K562 (cell line): ENCODE data around the gene BPI. TPM values are rescaled to one million over a fixed set of nuclear protein-coding genes. Genes with fewer than 3 reads are reported as not detected.

Experiments
- ATAC-seq: fragments of 200-7000 bp; cut with Tn5 transposase; 3 replicates; pipeline ENCODE4 v1.9.1; 2020; ENCODE audit warnings: moderate library complexity
- BruUV-seq: library from RNA; stranded (reverse); fragments of 400-500 nt; replicated peaks from 2 replicates; lab custom pipeline; 2021; lab: Mats Ljungman, UMichigan
- CTCF ChIA-PET: fragments of 300-600 bp; formaldehyde crosslinking; extraction: SDS; loops from one replicate; lab custom pipeline; 2021; ENCODE audit warnings: low intra/inter-chr PET ratio; lab: Yijun Ruan, JAX
- POLR2A ChIA-PET: fragments of 300-600, 350-650 bp; sonication (Branson Sonifier 250); formaldehyde crosslinking; extraction: SDS; loops from one replicate; lab custom pipeline; 2021; ENCODE audit warnings: antibody characterized with exemption, inconsistent platforms; lab: Yijun Ruan, JAX
- DNase-seq, 4 experiments: peaks; one replicate each; pipeline versions ENCODE4 v3.0.0 to v3.0.0-alpha.2; 2011 to 2018; ENCODE audit warnings: low spot score in 3 of 4, mixed read lengths in 3 of 4; ENCODE audit errors: extremely low read depth in 1 of 4
- FAIRE-seq: peaks from 2 replicates; lab custom pipeline; 2011; peaks lifted over from hg19 to GRCh38; lab: Jason Lieb, UNC
- H2AFZ ChIP-seq: 2 replicates; pipeline ENCODE4 v1.6.0; 2011; ENCODE audit warnings: low read depth, low read length, control low read depth, inconsistent platforms
- H3K27ac ChIP-seq: fragments of 200-600 bp; 3 replicates; pipeline ENCODE4 v1.8.0; 2011; ENCODE audit warnings: low read depth, mild to moderate bottlenecking, control low read depth, inconsistent platforms, low read length, moderate library complexity, mixed read lengths; ENCODE audit errors: extremely low read depth
- H3K27me3 ChIP-seq, 2 experiments: fragments of 300-600 bp in 1 of 2; 2 replicates in 1 of 2; 3 replicates in 1 of 2; pipeline versions ENCODE4 v1.6.0 to v1.8.0; 2011; ENCODE audit warnings: inconsistent platforms in 2 of 2, low read length in 2 of 2, mild to moderate bottlenecking in 1 of 2, mixed read lengths in 1 of 2, moderate library complexity in 1 of 2; ENCODE audit not compliant: control insufficient read depth in 2 of 2, insufficient read depth in 2 of 2
- H3K36me3 ChIP-seq: fragments of 300-600 bp; 3 replicates; pipeline ENCODE4 v1.8.0; 2011; ENCODE audit warnings: mild to moderate bottlenecking, low read length, inconsistent platforms; ENCODE audit not compliant: control insufficient read depth, insufficient read depth
- H3K4me1 ChIP-seq, 2 experiments: fragments of 200-600 bp in 1 of 2; replicated peaks in 1 of 2; 2 replicates in 1 of 2; 3 replicates in 1 of 2; pipeline versions ENCODE4 v1.5.1 to v1.8.0; 2011; ENCODE audit warnings: inconsistent platforms in 2 of 2, low read length in 2 of 2, mild to moderate bottlenecking in 1 of 2, mixed read lengths in 1 of 2, moderate library complexity in 1 of 2; ENCODE audit not compliant: control insufficient read depth in 2 of 2, insufficient read depth in 2 of 2
- H3K4me2 ChIP-seq: 2 replicates; pipeline ENCODE4 v1.6.1; 2011; ENCODE audit warnings: low read length, control low read depth, inconsistent platforms, mixed read lengths; ENCODE audit not compliant: insufficient read depth
- H3K4me3 ChIP-seq: fragments of 200-600 bp; sonication (generic), shearing (Covaris generic); 2 replicates; pipeline ENCODE4 v1.5.1; 2016; ENCODE audit warnings: control low read depth, inconsistent platforms
- H3K79me2 ChIP-seq: fragments of 200-600 bp; 3 replicates; pipeline ENCODE4 v1.8.0; 2011; ENCODE audit warnings: low read length, inconsistent platforms; ENCODE audit not compliant: control insufficient read depth, insufficient read depth
- H3K9ac ChIP-seq, 2 experiments: 2 replicates each; pipeline versions ENCODE4 v1.6.0 to v1.6.1; 2011; ENCODE audit warnings: low read depth in 2 of 2, low read length in 2 of 2, control low read depth in 1 of 2, inconsistent platforms in 1 of 2, mild to moderate bottlenecking in 1 of 2, mixed read lengths in 1 of 2; ENCODE audit not compliant: insufficient read depth in 1 of 2
- H3K9me1 ChIP-seq: one replicate; pipeline ENCODE4 v1.6.0; 2011; ENCODE audit warnings: inconsistent platforms, mild to moderate bottlenecking, low read length, moderate library complexity; ENCODE audit not compliant: control insufficient read depth, insufficient read depth
- H3K9me3 ChIP-seq: replicated peaks from 2 replicates; pipeline ENCODE4 v1.5.1; 2011; ENCODE audit warnings: low read depth, low read length, inconsistent platforms; ENCODE audit not compliant: control insufficient read depth, insufficient read depth
- H4K20me1 ChIP-seq: replicated peaks from 2 replicates; pipeline ENCODE4 v1.6.1; 2011; ENCODE audit warnings: low read length, inconsistent platforms, mixed read lengths; ENCODE audit not compliant: control insufficient read depth, insufficient read depth
- CEBPZ ChIP-seq: fragments of 150-350 bp; IDR thresholded peaks from 2 replicates; pipeline ENCODE4 v1.6.1; 2014; ENCODE audit warnings: low read depth, mild to moderate bottlenecking, low read length, borderline replicate concordance
- CREB3L1 ChIP-seq: fragments of 450-650 bp; IDR thresholded peaks from 2 replicates; pipeline ENCODE4 v1.6.1; 2014; ENCODE audit warnings: low read depth, mild to moderate bottlenecking, moderate library complexity, borderline replicate concordance
- KAT2B ChIP-seq: IDR thresholded peaks from one replicate; pipeline ENCODE4 v1.6.1; 2012; ENCODE audit warnings: low read depth, mild to moderate bottlenecking, control low read depth, inconsistent platforms, low read length, moderate library complexity
- NELFE ChIP-seq: IDR thresholded peaks from 2 replicates; pipeline ENCODE4 v1.6.1; 2011; ENCODE audit warnings: mild to moderate bottlenecking; ENCODE audit not compliant: insufficient read depth, insufficient read length
- SETDB1 ChIP-seq: IDR thresholded peaks from one replicate; pipeline ENCODE4 v1.6.1; 2012; ENCODE audit warnings: low read length, control low read depth, inconsistent platforms
- ZNF277 ChIP-seq: fragments of 250-450 bp; sonication (Bioruptor Pico); IDR thresholded peaks from 2 replicates; pipeline ENCODE4 v1.8.0; 2022; ENCODE audit warnings: inconsistent platforms, mild to moderate bottlenecking, moderate library complexity, borderline replicate concordance
- ZSCAN29 ChIP-seq: fragments of 450-650 bp; IDR thresholded peaks from 2 replicates; pipeline ENCODE4 v1.6.1; 2017
- WGBS: fragments of 100-300 bp; shearing (Covaris generic); methylation state at CpG from one replicate; pipeline ENCODE4 v1.1.6; 2016; ENCODE audit warnings: low coverage, mixed read lengths; ENCODE audit not compliant: insufficient coverage; ENCODE audit errors: missing lambda C conversion rate; 5-methylcytosine and 5-hydroxymethylcytosine counted together
- in situ Hi-C: fragments of 300-500 bp; cut with MboI; formaldehyde crosslinking; loops from 4 replicates; pipeline ENCODE4 v1.15.0; 2018; ENCODE audit warnings: inconsistent platforms, mixed read lengths
- intact Hi-C: fragments of 100-400 bp; cut with micrococcal nuclease; formaldehyde crosslinking; loops from 2 replicates; pipeline ENCODE4 v1.14.2; 2022
- polyA plus RNA-seq, 8 experiments: library from polyadenylated mRNA; depleted of rRNA in 4 of 8; stranded (reverse) in 5 of 8; unstranded in 3 of 8; fragments of >200 nt; fragmentation: Nextera tagmentation in 2 of 8; fragmentation: Illumina TruSeq in 1 of 8; extraction: Ambion mirVana in 2 of 8; extraction: Trizol in 1 of 8; gene quantifications; 2 replicates each; pipeline versions ENCODE4 v1.2.1 to v1.2.3, GENCODE V29; 2011 to 2014; ENCODE audit warnings: inconsistent platforms in 1 of 8, missing spikeins in 1 of 8
- total RNA-seq, 7 experiments: library from RNA; depleted of rRNA in 6 of 7; stranded (reverse); fragments of >200 nt in 6 of 7; fragmentation: Illumina TruSeq in 2 of 7; extraction: Trizol in 2 of 7; gene quantifications; 2 replicates each; pipeline versions ENCODE4 v1.2.1 to v1.2.3, GENCODE V29; 2011 to 2021; ENCODE audit warnings: low replicate concordance in 1 of 7
- TF ChIP-seq, protein P1 (sequence below): fragments of 250-450 bp; sonication (Bioruptor Pico); IDR thresholded peaks from 2 replicates; pipeline ENCODE4 v1.9.0; 2021; ENCODE audit warnings: mild to moderate bottlenecking
- TF ChIP-seq, protein P2 (sequence below): fragments of 250-450 bp; sonication (Bioruptor Pico); IDR thresholded peaks from 2 replicates; pipeline ENCODE4 v1.5.0; 2020; ENCODE audit warnings: mild to moderate bottlenecking

Gene BPI
- total and polyA plus RNA-seq, 9 of the 15 experiments (the other 6 are each of a cell fraction or from before 2014, with no cell fraction given): not detected

GRCh38 chr20:38324159-38324558 lies 20.2 kb downstream of the BPI start:
- Histone ChIP-seq H3K27ac (no peak overlapping the region), H3K9me1 (no peaks in the 10 kb centered on the region), H3K27me3 (peaks cover 33 to 41% of the 10 kb centered on the region in 2 experiments; a peak in 3 of 5 replicates), H3K79me2 (no peaks in the 10 kb centered on the region), H3K9ac (no peak overlapping the region), H3K4me2 (no peak overlapping the region), H2AFZ (no peak overlapping the region), H3K4me3 (no peak overlapping the region), H4K20me1 (no peaks in the 10 kb centered on the region), H3K9me3 (no peaks in the 10 kb centered on the region), H3K36me3 (no peaks in the 10 kb centered on the region), H3K4me1 (no peaks in the 10 kb centered on the region)
- TF ChIP-seq SETDB1: no peak
- no peak for TF ChIP-seq CEBPZ
- no peak for TF ChIP-seq NELFE
- no peak for TF ChIP-seq KAT2B
- TF ChIP-seq ZSCAN29: no peak
- TF ChIP-seq, protein P1, sequence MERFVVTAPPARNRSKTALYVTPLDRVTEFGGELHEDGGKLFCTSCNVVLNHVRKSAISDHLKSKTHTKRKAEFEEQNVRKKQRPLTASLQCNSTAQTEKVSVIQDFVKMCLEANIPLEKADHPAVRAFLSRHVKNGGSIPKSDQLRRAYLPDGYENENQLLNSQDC (CRISPR knock-in tag): no peak
- TF ChIP-seq, protein P2, sequence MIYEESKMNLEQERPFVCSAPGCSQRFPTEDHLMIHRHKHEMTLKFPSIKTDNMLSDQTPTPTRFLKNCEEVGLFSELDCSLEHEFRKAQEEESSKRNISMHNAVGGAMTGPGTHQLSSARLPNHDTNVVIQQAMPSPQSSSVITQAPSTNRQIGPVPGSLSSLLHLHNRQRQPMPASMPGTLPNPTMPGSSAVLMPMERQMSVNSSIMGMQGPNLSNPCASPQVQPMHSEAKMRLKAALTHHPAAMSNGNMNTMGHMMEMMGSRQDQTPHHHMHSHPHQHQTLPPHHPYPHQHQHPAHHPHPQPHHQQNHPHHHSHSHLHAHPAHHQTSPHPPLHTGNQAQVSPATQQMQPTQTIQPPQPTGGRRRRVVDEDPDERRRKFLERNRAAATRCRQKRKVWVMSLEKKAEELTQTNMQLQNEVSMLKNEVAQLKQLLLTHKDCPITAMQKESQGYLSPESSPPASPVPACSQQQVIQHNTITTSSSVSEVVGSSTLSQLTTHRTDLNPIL: no peak
- no peak for TF ChIP-seq ZNF277 (CRISPR knock-in tag)
- no peak for TF ChIP-seq CREB3L1
- no TSS peak for BruUV-seq
- DNase-seq (no peak), ATAC-seq (no peak), FAIRE-seq (no peak)
- ChIA-PET POLR2A (interaction anchor here (0.5 to 0.9 kb wide), 5 partner anchors 66 to 897 kb away, joined by 3 to 7 read pairs (median 3); no protein-coding TSS in a partner anchor), CTCF (no interaction called here)
- in situ Hi-C loops (no loop called here), intact Hi-C loops (loop anchor here (5.0 kb wide), 1 partner anchor 97 kb away; no protein-coding TSS in a partner anchor)
- 3% methylated on average over 3 of the region's 3 CpGs for WGBS
